Stimulated activated CD8-positive, alpha-beta memory T cell treated with anti-CD3 and anti-CD28 coated beads, Interleukin-4, amount 100 ng/mL, for 4 hours (primary cell): ENCODE measurements around the gene AMELY.
"Not testable (repeated sequence)": the region's sequence is repeated elsewhere in the genome, so short reads cannot be mapped to it uniquely, and the experiment has no call there.

Experiments
- DNase-seq, 2 donors: peaks; one replicate each; pipeline ENCODE4 v3.0.0-alpha.2; 2020; ENCODE audit warnings: low read depth in 2 of 2, low spot score in 1 of 2

AMELY gene, protein sequence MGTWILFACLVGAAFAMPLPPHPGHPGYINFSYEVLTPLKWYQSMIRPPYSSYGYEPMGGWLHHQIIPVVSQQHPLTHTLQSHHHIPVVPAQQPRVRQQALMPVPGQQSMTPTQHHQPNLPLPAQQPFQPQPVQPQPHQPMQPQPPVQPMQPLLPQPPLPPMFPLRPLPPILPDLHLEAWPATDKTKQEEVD

DNA sequence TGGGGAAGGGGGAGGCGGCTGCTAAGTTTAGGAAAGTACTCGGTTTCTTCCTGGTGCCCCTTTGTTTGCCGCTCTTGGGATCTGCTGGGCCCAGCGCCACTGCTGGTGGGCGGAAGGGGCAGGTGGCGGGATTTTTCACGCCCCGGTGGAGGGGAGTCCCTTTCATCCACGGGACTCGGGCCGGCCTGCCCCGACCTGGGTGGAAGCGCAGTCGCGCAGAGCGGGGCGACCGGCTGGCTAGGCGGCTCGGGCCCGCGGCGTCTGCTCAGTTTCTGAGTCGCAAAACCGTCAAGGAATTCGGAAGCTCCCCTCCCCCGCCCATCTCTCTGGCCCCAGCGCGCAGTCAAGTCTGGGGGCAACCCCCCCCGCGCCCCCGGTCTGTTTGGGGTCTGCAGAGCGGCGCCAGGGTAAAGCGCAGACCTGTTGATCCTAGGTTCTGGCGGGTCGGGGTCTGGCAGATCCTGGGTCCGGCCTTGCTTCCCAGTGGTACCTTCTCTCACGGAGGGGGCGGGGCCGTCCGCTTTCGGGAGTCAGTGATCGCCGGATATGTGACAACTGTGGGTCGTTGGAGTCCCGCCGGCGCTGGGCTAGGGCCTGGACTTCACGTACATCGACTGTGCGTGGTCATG is at the start of gene AMELY:
Gene AMELY, minus strand, starts transcription at position 500 of the 629 bp plus-strand sequence. CDS start 39,144 bp downstream, outside the sequence.
- no peak for DNase-seq

- no peak for DNase-seq
Observed at GRCh38 chrY:6949947-6950346, 38.4 kb upstream of the AMELY start.

DNA sequence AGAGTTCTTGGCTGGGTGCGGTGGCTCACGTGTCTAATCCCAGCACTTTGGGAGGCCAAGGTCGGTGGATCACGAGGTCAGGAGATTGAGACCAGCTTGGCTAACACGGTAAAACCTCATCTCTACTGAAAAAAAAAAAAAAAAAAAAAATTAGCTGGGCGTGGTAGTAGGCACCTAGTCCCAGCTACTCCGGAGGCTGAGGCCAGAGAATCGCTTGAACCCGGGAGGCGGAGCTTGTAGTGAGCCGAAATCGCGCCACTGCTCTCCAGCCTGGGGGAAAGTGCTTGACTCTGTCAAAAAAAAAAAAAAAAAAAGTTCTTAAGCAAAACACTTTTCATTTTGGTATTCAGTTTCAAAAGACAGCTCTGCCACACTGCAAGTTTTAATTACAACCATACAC is 36.8 kb upstream of the AMELY start:
- no peak for DNase-seq

DNA sequence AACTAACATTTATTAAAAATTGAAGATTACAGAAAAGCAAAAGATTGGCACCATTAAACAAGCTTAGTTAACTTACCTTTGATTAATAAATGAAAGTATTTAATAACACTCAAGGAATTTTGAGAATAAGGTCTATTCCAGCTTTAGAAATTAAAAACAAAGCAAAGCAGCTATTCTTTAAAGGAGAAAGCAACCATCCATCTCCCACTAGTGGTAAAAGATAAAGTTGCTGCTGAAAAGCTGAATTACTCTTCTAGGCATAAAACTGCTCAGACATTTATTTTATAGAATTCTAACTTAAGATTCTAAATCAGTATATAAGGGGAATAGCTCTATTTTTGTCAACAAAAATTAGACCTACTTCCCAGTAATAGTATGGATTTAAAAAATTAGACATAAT is 36.1 kb upstream of the AMELY start:
- DNase-seq, result no peak

DNA sequence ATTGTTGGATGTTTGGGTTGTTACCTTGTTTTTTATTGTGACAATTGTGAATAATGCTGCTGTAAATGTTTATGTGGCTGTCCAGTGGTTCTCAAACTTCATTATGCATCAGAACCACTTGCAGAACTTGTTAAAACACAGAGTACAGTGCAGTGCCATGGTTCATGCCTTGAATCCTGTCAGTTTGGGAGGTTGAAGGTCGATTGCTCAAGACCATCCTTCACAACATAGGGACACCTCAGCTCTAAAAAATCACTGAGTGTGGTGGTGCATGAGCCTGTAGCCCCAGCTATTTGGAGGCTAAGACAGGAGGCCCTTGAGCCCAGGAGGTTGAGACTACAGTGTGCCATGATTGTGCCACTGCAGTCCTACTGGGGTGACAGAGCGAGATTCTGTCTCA is 23.9 kb upstream of the AMELY start:
- DNase-seq, result no peak

- DNase-seq, result no peak
Observed at GRCh38 chrY:6931779-6932396, 20.3 kb upstream of the AMELY start.

GRCh38 chrY:6929237-6929636 is 17.7 kb upstream of the AMELY start:
- no peak for DNase-seq

GRCh38 chrY:6928265-6928664 is 16.7 kb upstream of the AMELY start:
- no peak for DNase-seq

GRCh38 chrY:6921061-6921460 is 9.5 kb upstream of the AMELY start:
- no peak for DNase-seq

- no peak for DNase-seq
Observed at GRCh38 chrY:6913362-6913761, 1.8 kb upstream of the AMELY start.

- DNase-seq, result no peak
Observed at GRCh38 chrY:6910372-6911252, 940 bp downstream of the AMELY start, which contains the start of gene TBL1Y. TBL1Y (plus strand) TSS chrY:6910697; CDS start chrY:7025085, 114,388 bp downstream.

- DNase-seq, result no peak
Observed at GRCh38 chrY:6909856-6910255, 1.7 kb downstream of the AMELY start.

- DNase-seq, result no peak
Observed at GRCh38 chrY:6909118-6909521, 2.4 kb downstream of the AMELY start.

DNA sequence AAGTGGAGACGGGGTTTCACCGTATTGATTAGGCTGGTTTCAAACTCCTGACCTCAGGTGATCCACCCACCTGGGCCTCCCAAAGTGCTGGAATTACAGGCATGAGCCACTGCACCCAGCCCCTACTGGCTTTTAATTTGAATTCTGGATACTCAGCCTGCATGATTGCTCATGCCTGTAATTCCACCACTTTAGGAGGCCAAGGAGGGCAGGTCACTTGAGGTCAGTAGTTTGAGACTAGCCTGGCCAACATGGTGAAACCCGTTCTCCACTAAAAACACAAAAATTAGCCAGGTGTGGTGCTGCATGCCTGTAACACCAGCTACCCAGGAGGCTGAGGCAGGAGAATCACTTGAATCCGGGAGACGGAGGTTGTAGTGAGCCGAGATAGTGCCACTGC is 3.5 kb downstream of the AMELY start:
- not testable (repeated sequence) for DNase-seq

DNA sequence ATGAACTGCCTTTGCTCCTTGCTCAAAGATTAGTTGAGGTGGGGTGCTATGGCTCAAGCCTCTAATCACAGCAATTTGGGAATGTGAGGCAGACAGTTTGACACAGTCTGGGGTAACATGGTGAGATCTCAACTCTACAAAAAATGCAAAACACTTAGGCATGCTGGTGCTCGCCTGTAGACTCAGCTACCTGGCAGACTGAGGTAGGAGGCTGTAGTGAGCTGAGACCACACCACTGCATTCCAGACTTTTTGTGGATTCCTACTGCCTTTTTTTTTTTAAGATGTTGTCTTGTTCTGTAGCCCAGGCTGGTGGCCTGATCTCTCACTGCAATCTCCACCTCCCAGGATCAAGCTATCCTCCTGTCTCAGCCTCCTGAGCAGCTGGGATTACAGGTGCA is 4.0 kb downstream of the AMELY start:
- DNase-seq, result no peak

DNA sequence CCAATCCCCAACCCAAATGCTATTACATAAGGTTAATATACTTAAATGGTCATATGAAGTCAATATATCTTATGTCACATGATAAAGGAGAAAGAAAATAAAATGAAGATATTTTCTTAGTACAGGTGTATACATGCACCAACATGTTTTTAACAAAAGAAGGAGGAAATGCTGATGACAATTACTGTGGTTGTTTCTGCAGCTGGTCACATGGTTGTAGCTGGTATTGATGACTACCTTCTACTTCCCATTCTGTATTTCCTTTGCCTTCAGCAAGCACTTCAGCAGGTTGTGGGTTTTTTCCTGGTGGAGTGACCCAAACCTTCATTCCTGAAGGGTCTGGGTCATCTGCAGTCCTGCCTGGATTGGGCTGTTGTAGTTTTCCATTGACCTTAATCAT is 9.4 kb downstream of the AMELY start:
- not testable (repeated sequence) for DNase-seq

- no peak for DNase-seq
Observed at GRCh38 chrY:6895236-6895635, 16.3 kb downstream of the AMELY start.

GRCh38 chrY:6894496-6894895 is 17.1 kb downstream of the AMELY start:
- no peak for DNase-seq

- DNase-seq, result no peak
Observed at GRCh38 chrY:6849384-6849783, 62.2 kb downstream of the AMELY start.

- not testable (repeated sequence) for DNase-seq
Observed at GRCh38 chrY:6842650-6843049, 68.9 kb downstream of the AMELY start.
